Fibroblast of the aortic adventitia (primary cell): ENCODE data around the gene CRY1. TPM values are rescaled to one million over a fixed set of nuclear protein-coding genes. Genes with fewer than 3 reads are reported as not detected.
"Not testable (repeated sequence)": the region's sequence is repeated elsewhere in the genome, so short reads cannot be mapped to it uniquely, and the experiment has no call there.

Experiments used
- DNase-seq: peaks from one replicate; pipeline ENCODE4 v3.0.0-alpha.2; 2010; ENCODE audit warnings: low read depth
- H3K4me3 ChIP-seq: 2 replicates; pipeline ENCODE4 v1.5.1; 2011; ENCODE audit warnings: low read depth, mild to moderate bottlenecking, control low read depth, low read length, moderate library complexity
- CTCF ChIP-seq: IDR thresholded peaks from 2 replicates; pipeline ENCODE4 v1.5.1; 2011; ENCODE audit warnings: mild to moderate bottlenecking, low read length, control low read depth, inconsistent platforms; ENCODE audit not compliant: insufficient read depth
- total RNA-seq: library from RNA; depleted of rRNA; stranded (reverse); fragments of >200 nt; gene quantifications from 2 replicates; pipeline ENCODE4 v1.2.3, GENCODE V29; 2012; ENCODE audit warnings: low replicate concordance

The CRY1 gene
- total RNA-seq, 1 donor = 19.2 TPM

DNA sequence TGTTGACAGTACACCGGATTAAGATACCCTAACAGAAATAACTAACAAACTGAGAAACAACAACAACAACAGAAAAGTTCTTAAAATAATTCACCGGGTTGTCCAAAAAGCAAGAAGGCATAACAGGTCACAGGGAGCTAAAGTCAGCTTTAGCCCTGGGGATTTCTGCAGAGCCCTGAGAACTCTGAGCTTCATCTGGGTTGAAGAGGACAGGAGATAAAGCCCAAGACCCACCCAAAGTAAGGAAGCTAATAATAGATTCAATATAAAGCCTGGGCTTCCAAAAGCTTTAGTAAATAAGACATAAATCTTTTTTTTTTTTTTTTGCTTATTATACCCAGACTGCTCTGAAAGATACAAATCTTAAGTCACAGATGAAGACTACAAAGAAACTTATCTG, 62.3 kb downstream of the CRY1 start:
- no peak for DNase-seq
- no peak for TF ChIP-seq CTCF

GRCh38 chr12:107029081-107029480, 64.3 kb downstream of the CRY1 start:
- DNase-seq = no peak
- no peak overlapping the region for H3K4me3 ChIP-seq
- TF ChIP-seq CTCF = no peak

More for the DNA sequence above, 62.3 kb downstream of the CRY1 start:
- no peak overlapping the region for H3K4me3 ChIP-seq

GRCh38 chr12:107027636-107028053, 65.7 kb downstream of the CRY1 start:
- H3K4me3 ChIP-seq = no peak overlapping the region
- no peak for TF ChIP-seq CTCF
- DNase-seq = peak; percentile 90

- H3K4me3 ChIP-seq = no peak overlapping the region
These were observed 66.3 kb downstream of the CRY1 start for GRCh38 chr12:107026806-107027635.

GRCh38 chr12:107026356-107026755, 67.0 kb downstream of the CRY1 start:
- DNase-seq, H3K4me3 ChIP-seq: not testable (repeated sequence)

More at GRCh38 chr12:107026806-107027635, 66.3 kb downstream of the CRY1 start:
- no peak for DNase-seq
- no peak for TF ChIP-seq CTCF

GRCh38 chr12:107025671-107026070, 67.7 kb downstream of the CRY1 start:
- no peak overlapping the region for H3K4me3 ChIP-seq
- no peak for DNase-seq
- TF ChIP-seq CTCF = no peak

DNA sequence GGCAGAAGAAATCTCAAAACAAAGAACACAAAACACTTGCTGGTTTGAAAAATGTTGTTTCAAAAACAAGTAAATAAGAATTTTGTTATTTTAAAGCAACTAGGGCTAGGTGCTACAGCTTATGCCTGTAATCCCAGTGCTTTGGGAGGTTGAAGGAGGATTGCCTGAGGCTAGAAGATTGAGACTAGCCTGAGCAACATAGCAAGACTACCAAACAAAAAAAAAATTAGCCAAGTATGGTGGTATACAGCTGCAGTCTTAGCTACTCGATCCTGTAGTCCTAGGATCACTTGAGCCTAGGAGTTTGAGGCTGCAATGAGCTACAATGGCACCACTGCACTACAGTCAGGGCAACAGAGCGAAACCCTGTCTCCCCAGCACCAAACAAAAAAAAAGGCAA, 73.8 kb downstream of the CRY1 start:
- no peak for DNase-seq
- no peak overlapping the region for H3K4me3 ChIP-seq
- TF ChIP-seq CTCF = no peak
